HepG2 (cell line): ENCODE results near the gene LYST. TPM values are rescaled to one million over a fixed set of nuclear protein-coding genes. Genes with fewer than 3 reads are reported as not detected.
A peak's percentile ranks its signal among the peaks of the same experiment; 100 is the strongest.

Experiments
- ATAC-seq: fragments of 200-7000 bp; cut with Tn5 transposase; 3 replicates; pipeline ENCODE4 v1.9.1; 2020; ENCODE audit warnings: mild to moderate bottlenecking, moderate library complexity
- BruUV-seq: library from RNA; stranded (reverse); fragments of 400-500 nt; replicated peaks from 2 replicates; lab custom pipeline; 2021; lab: Mats Ljungman, UMichigan
- CTCF ChIA-PET: fragments of 300-600 bp; formaldehyde crosslinking; extraction: SDS; loops from one replicate; lab custom pipeline; 2021; ENCODE audit warnings: low total read pairs, inconsistent platforms, low intra/inter-chr PET ratio; lab: Yijun Ruan, JAX
- POLR2A ChIA-PET: fragments of 350-600 bp; sonication (Branson Sonifier 250); formaldehyde crosslinking; loops from one replicate; lab custom pipeline; 2020; ENCODE audit warnings: antibody characterized with exemption, inconsistent platforms; lab: Yijun Ruan, JAX
- DNase-seq: peaks from one replicate; pipeline ENCODE4 v3.0.0-alpha.2; 2015; ENCODE audit warnings: low spot score
- FAIRE-seq: peaks from 3 replicates; lab custom pipeline; 2011; peaks lifted over from hg19 to GRCh38; lab: Jason Lieb, UNC
- H2AFZ ChIP-seq: one replicate; pipeline ENCODE4 v1.6.1; 2011; ENCODE audit warnings: low read length, inconsistent platforms
- H3K27ac ChIP-seq: fragments of 300-600 bp; 3 replicates; pipeline ENCODE4 v1.8.0; 2011; ENCODE audit warnings: mixed run types, mild to moderate bottlenecking, mixed read lengths, low read length, inconsistent platforms; ENCODE audit not compliant: insufficient read depth; ENCODE audit errors: extremely low read length
- H3K27me3 ChIP-seq, 2 experiments: fragments of 200-600 bp in 1 of 2; 2 replicates in 1 of 2; 3 replicates in 1 of 2; pipeline versions ENCODE4 v1.6.0 to v1.8.0; 2011; ENCODE audit warnings: low read length in 2 of 2, mild to moderate bottlenecking in 2 of 2, moderate library complexity in 2 of 2, inconsistent platforms in 1 of 2; ENCODE audit not compliant: insufficient read depth in 2 of 2, control insufficient read depth in 1 of 2
- H3K36me3 ChIP-seq, 2 experiments: fragments of 200-600 bp in 1 of 2; replicated peaks in 1 of 2; 2 replicates in 1 of 2; 3 replicates in 1 of 2; pipeline versions ENCODE4 v1.5.1 to v1.8.0; 2011; ENCODE audit warnings: low read length in 2 of 2, inconsistent platforms in 1 of 2; ENCODE audit not compliant: insufficient read depth in 2 of 2, control insufficient read depth in 1 of 2
- H3K4me1 ChIP-seq: 2 replicates; pipeline ENCODE4 v1.5.1; 2012; ENCODE audit warnings: low read length, inconsistent platforms; ENCODE audit not compliant: insufficient read depth
- H3K4me2 ChIP-seq: 2 replicates; pipeline ENCODE4 v1.6.0; 2011; ENCODE audit warnings: low read depth, low read length, inconsistent platforms
- H3K4me3 ChIP-seq, 3 experiments: fragments of 200-600 bp in 1 of 3; sonication (generic), shearing (Covaris generic) in 1 of 3; replicated peaks in 1 of 3; 2 replicates each; pipeline ENCODE4 v1.5.1; 2011 to 2016; ENCODE audit warnings: low read length in 3 of 3, inconsistent platforms in 2 of 3, low read depth in 2 of 3, mild to moderate bottlenecking in 2 of 3, control low read depth in 1 of 3, mixed read lengths in 1 of 3; ENCODE audit not compliant: insufficient read depth in 1 of 3
- H3K79me2 ChIP-seq: one replicate; pipeline ENCODE4 v1.6.1; 2011; ENCODE audit warnings: low read length, inconsistent platforms; ENCODE audit not compliant: insufficient read depth
- H3K9ac ChIP-seq: 2 replicates; pipeline ENCODE4 v1.6.0; 2011; ENCODE audit warnings: mild to moderate bottlenecking, low read depth, low read length, inconsistent platforms; ENCODE audit not compliant: insufficient read depth
- H3K9me3 ChIP-seq: 2 replicates; pipeline ENCODE4 v1.5.1; 2012; ENCODE audit warnings: mild to moderate bottlenecking, low read length
- H4K20me1 ChIP-seq: 2 replicates; pipeline ENCODE4 v1.6.0; 2011; ENCODE audit warnings: inconsistent platforms, mild to moderate bottlenecking, low read length, moderate library complexity; ENCODE audit not compliant: insufficient read depth
- GABPA ChIP-seq, 2 experiments: IDR thresholded peaks; 2 replicates each; pipeline ENCODE4 v1.6.1; 2011 to 2016; ENCODE audit warnings: low read depth in 2 of 2, low read length in 1 of 2, missing biosample characterization in 1 of 2, missing genetic modification characterization in 1 of 2
- ZBTB37 ChIP-seq: sonication (generic); formaldehyde crosslinking; IDR thresholded peaks from 2 replicates; pipeline ENCODE4 v1.4.0; 2020; ENCODE audit warnings: mild to moderate bottlenecking, missing genetic modification reagents
- ZNF318 ChIP-seq: sonication (generic); formaldehyde crosslinking; IDR thresholded peaks from 2 replicates; pipeline ENCODE4 v1.4.0; 2020; ENCODE audit warnings: mild to moderate bottlenecking, missing genetic modification reagents
- ZNF343 ChIP-seq: sonication (generic); formaldehyde crosslinking; IDR thresholded peaks from 2 replicates; pipeline ENCODE4 v1.4.0; 2020; ENCODE audit warnings: mild to moderate bottlenecking, missing genetic modification reagents
- ZNF607 ChIP-seq: sonication (generic); formaldehyde crosslinking; IDR thresholded peaks from 2 replicates; pipeline ENCODE4 v1.5.1; 2020; ENCODE audit warnings: missing genetic modification reagents, mild to moderate bottlenecking, borderline replicate concordance
- WGBS: methylation state at CpG from one replicate; pipeline ENCODE4 v1.1.6; 2017; ENCODE audit warnings: low lambda C conversion rate; 5-methylcytosine and 5-hydroxymethylcytosine counted together
- in situ Hi-C: cut with HindIII; loops from 2 replicates; pipeline ENCODE4 v1.10.0; 2017; ENCODE audit warnings: low pct_unique_long_range_greater_than_20kb; ENCODE audit not compliant: extremely low pct_ligation_motif_present
- intact Hi-C: fragments of 100-400 bp; cut with micrococcal nuclease; formaldehyde crosslinking; loops from one replicate; pipeline ENCODE4 v1.10.0; 2022; ENCODE audit not compliant: unreplicated experiment
- polyA plus RNA-seq, 8 experiments: library from polyadenylated mRNA; depleted of rRNA in 3 of 8; stranded (reverse) in 7 of 8; unstranded in 1 of 8; fragments of >200 nt; fragmentation: Illumina TruSeq in 4 of 8; extraction: Trizol in 4 of 8; gene quantifications; 2 replicates each; pipeline versions ENCODE4 v1.2.1 to v1.2.3, GENCODE V29; 2011 to 2016; ENCODE audit warnings: low read depth in 4 of 8, missing spikeins in 1 of 8, mixed read lengths in 1 of 8; ENCODE audit not compliant: insufficient read depth in 1 of 8
- total RNA-seq, 5 experiments: library from RNA; depleted of rRNA; stranded (reverse); fragments of >200 nt; fragmentation: Illumina TruSeq; extraction: Trizol; gene quantifications; 2 replicates each; pipeline ENCODE4 v1.2.3, GENCODE V29; 2016; ENCODE audit warnings: low read depth in 1 of 5

LYST gene
- total and polyA plus RNA-seq, 2 of the 13 experiments (the other 11 are each of a cell fraction or from before 2014, with no cell fraction given) = 0.91 to 2.5 TPM

- no peak for DNase-seq
- Histone ChIP-seq H3K36me3 (no peaks in the 10 kb centered on the region), H3K4me3 (peak overlapping the region; percentile 67 to 91 (median 83); a peak in 5 of 6 replicates), H3K79me2 (no peaks in the 10 kb centered on the region), H3K4me1 (peaks cover 23% of the 10 kb centered on the region), H3K27ac (no peak overlapping the region), H3K4me2 (peak overlapping the region; percentile 94), H3K9ac (peak overlapping the region; percentile 64), H3K27me3 (no peaks in the 10 kb centered on the region), H3K9me3 (no peaks in the 10 kb centered on the region), H4K20me1 (no peaks in the 10 kb centered on the region), H2AFZ (peak overlapping the region; percentile 89)
- no peak for FAIRE-seq
- TF ChIP-seq ZNF318 (CRISPR knock-in tag) = no peak
- TF ChIP-seq ZBTB37 (CRISPR knock-in tag) = no peak
- no peak for TF ChIP-seq ZNF607 (CRISPR knock-in tag)
- no peak for TF ChIP-seq ZNF343 (CRISPR knock-in tag)
- TF ChIP-seq GABPA (IDR thresholded peaks at IDR 0.05; ENCODE audit: low read depth, low read length) = no peak
- TF ChIP-seq GABPA (CRISPR knock-in tag; IDR thresholded peaks at IDR 0.05; ENCODE audit: low read depth) = no peak
- no peak for ATAC-seq
- no TSS peak for BruUV-seq
- intact Hi-C loops = no loop called here
- in situ Hi-C loops = loop anchor here (10.0 kb wide), 1 partner anchor 107 kb away; no protein-coding TSS in a partner anchor
- WGBS = 66% methylated on average over 9 of the region's 9 CpGs
- POLR2A ChIA-PET = no interaction called here
- CTCF ChIA-PET = no interaction called here
These were observed 1.3 kb upstream of the LYST start for GRCh38 chr1:235867903-235868469.
